DND-41 (cell line): ENCODE measurements around the gene RYR2.

Experiments used
- ATAC-seq: fragments of 200-7000 bp; cut with Tn5 transposase; 3 replicates; pipeline ENCODE4 v1.9.1; 2021; ENCODE audit warnings: low read depth; ENCODE audit not compliant: insufficient read depth
- DNase-seq: peaks from one replicate; pipeline ENCODE4 v3.0.0-alpha.2; 2020
- H2AFZ ChIP-seq: 2 replicates; pipeline ENCODE4 v1.6.0; 2012; ENCODE audit warnings: low read depth, low read length
- H3K27ac ChIP-seq: 2 replicates; pipeline ENCODE4 v1.5.1; 2012; ENCODE audit warnings: low read length, inconsistent platforms
- H3K27me3 ChIP-seq: fragments of 200-600 bp; sonication (generic); 2 replicates; pipeline ENCODE4 v1.6.0; 2012; ENCODE audit warnings: low read length, mild to moderate bottlenecking, inconsistent platforms; ENCODE audit not compliant: insufficient read depth, poor library complexity
- H3K36me3 ChIP-seq: 2 replicates; pipeline ENCODE4 v1.5.1; 2012; ENCODE audit warnings: low read length, inconsistent platforms; ENCODE audit not compliant: insufficient read depth
- H3K4me1 ChIP-seq: 2 replicates; pipeline ENCODE4 v1.5.1; 2012; ENCODE audit warnings: mild to moderate bottlenecking, low read length; ENCODE audit not compliant: insufficient read depth
- H3K4me2 ChIP-seq: 2 replicates; pipeline ENCODE4 v1.6.0; 2012; ENCODE audit warnings: mild to moderate bottlenecking, moderate library complexity, low read length, inconsistent platforms; ENCODE audit not compliant: insufficient read depth
- H3K4me3 ChIP-seq, 2 experiments: fragments of 200-600 bp in 1 of 2; shearing (Covaris generic) in 1 of 2; 2 replicates each; pipeline ENCODE4 v1.5.1; 2012 to 2016; ENCODE audit warnings: inconsistent platforms in 2 of 2, low read length in 2 of 2, mild to moderate bottlenecking in 2 of 2, low read depth in 1 of 2, moderate library complexity in 1 of 2
- H3K79me2 ChIP-seq: 2 replicates; pipeline ENCODE4 v1.6.0; 2012; ENCODE audit warnings: low read length, inconsistent platforms; ENCODE audit not compliant: insufficient read depth
- H3K9ac ChIP-seq: 2 replicates; pipeline ENCODE4 v1.6.0; 2012; ENCODE audit warnings: low read depth, mild to moderate bottlenecking, inconsistent platforms, low read length, moderate library complexity
- H3K9me3 ChIP-seq: 2 replicates; pipeline ENCODE4 v1.5.1; 2012; ENCODE audit warnings: low read length, moderate library complexity, mild to moderate bottlenecking, inconsistent platforms; ENCODE audit not compliant: insufficient read depth, severe bottlenecking
- H4K20me1 ChIP-seq: 2 replicates; pipeline ENCODE4 v1.6.0; 2012; ENCODE audit warnings: low read length; ENCODE audit not compliant: insufficient read depth
- CTCF ChIP-seq: IDR thresholded peaks from 2 replicates; pipeline ENCODE4 v1.5.1; 2012; ENCODE audit warnings: borderline replicate concordance, low read length, moderate library complexity, mild to moderate bottlenecking; ENCODE audit not compliant: poor library complexity, severe bottlenecking; ENCODE audit errors: extremely low read depth
- EZH2 ChIP-seq: IDR thresholded peaks from 3 replicates; pipeline ENCODE4 v1.6.1; 2012; ENCODE audit warnings: borderline replicate concordance, low read depth, mild to moderate bottlenecking, moderate library complexity, low read length, inconsistent platforms; ENCODE audit not compliant: severe bottlenecking

The RYR2 gene

GRCh38 chr1:237737448-237737847, 695.5 kb downstream of the RYR2 start:
- Histone ChIP-seq H3K4me2 (peak overlapping the region; percentile 52; the same call in 1 of the 2 replicates), H2AFZ (no peak overlapping the region), H3K4me1 (peaks cover 22% of the 10 kb centered on the region), H3K27me3 (no peaks in the 10 kb centered on the region), H3K4me3 (no peak overlapping the region), H3K79me2 (no peaks in the 10 kb centered on the region), H3K36me3 (no peaks in the 10 kb centered on the region), H3K27ac (peak overlapping the region; percentile 47; the same call in 1 of the 2 replicates), H4K20me1 (no peaks in the 10 kb centered on the region), H3K9me3 (no peaks in the 10 kb centered on the region), H3K9ac (no peak overlapping the region)
- DNase-seq (no peak), ATAC-seq (no peak)
- no peak for TF ChIP-seq CTCF
- no peak for TF ChIP-seq EZH2

GRCh38 chr1:237737938-237738610, 696.1 kb downstream of the RYR2 start:
- H3K4me2 ChIP-seq = no peak overlapping the region
- H3K36me3 ChIP-seq = no peaks in the 10 kb centered on the region
- no peak for DNase-seq
- TF ChIP-seq EZH2 (no peak), CTCF (no peak)
- H3K9me3 ChIP-seq = no peaks in the 10 kb centered on the region
- H3K4me3 ChIP-seq = no peak overlapping the region
- H3K4me1 ChIP-seq = peaks cover 22% of the 10 kb centered on the region
- no peak for ATAC-seq
- H3K27ac ChIP-seq = no peak overlapping the region
- no peak overlapping the region for H2AFZ ChIP-seq
- H3K27me3 ChIP-seq = no peaks in the 10 kb centered on the region
- H3K79me2 ChIP-seq = no peaks in the 10 kb centered on the region
- no peak overlapping the region for H3K9ac ChIP-seq
- no peaks in the 10 kb centered on the region for H4K20me1 ChIP-seq

- Histone ChIP-seq H3K4me2 (no peak overlapping the region), H3K9me3 (no peaks in the 10 kb centered on the region), H3K79me2 (no peaks in the 10 kb centered on the region), H2AFZ (no peak overlapping the region), H3K4me3 (no peak overlapping the region), H3K36me3 (no peaks in the 10 kb centered on the region), H3K27me3 (no peaks in the 10 kb centered on the region), H3K27ac (no peak overlapping the region), H3K4me1 (peaks cover 22% of the 10 kb centered on the region), H4K20me1 (no peaks in the 10 kb centered on the region), H3K9ac (no peak overlapping the region)
- TF ChIP-seq EZH2 (no peak), CTCF (no peak)
- DNase-seq = no peak
- ATAC-seq = no peak
Measured at GRCh38 chr1:237740846-237741245, 698.9 kb downstream of the RYR2 start.

GRCh38 chr1:237745545-237745944, 703.6 kb downstream of the RYR2 start:
- H3K9ac ChIP-seq = no peak overlapping the region
- no peak overlapping the region for H3K4me2 ChIP-seq
- no peaks in the 10 kb centered on the region for H3K36me3 ChIP-seq
- no peaks in the 10 kb centered on the region for H3K27me3 ChIP-seq
- no peaks in the 10 kb centered on the region for H4K20me1 ChIP-seq
- H3K4me3 ChIP-seq = no peak overlapping the region
- TF ChIP-seq CTCF = no peak
- no peak for TF ChIP-seq EZH2
- DNase-seq (no peak), ATAC-seq (no peak)
- H3K9me3 ChIP-seq = no peaks in the 10 kb centered on the region
- H2AFZ ChIP-seq = no peak overlapping the region
- no peaks in the 10 kb centered on the region for H3K79me2 ChIP-seq
- H3K27ac ChIP-seq = no peak overlapping the region
- no peaks in the 10 kb centered on the region for H3K4me1 ChIP-seq
